Gastrocnemius medialis (tissue), 4 donors: Measurements from ENCODE around the gene LSAMP. TPM values are rescaled to one million over a fixed set of nuclear protein-coding genes. Genes with fewer than 3 reads are reported as not detected.

Experiments
- ATAC-seq, 2 donors: fragments of 150-250 bp; one replicate each; pipeline ENCODE4 v1.9.1; 2016
- DNase-seq, 2 donors: peaks; one replicate each; pipeline ENCODE4 v3.0.0-alpha.2; 2019
- H3K27ac ChIP-seq, 4 donors: fragments of 200-600 bp; sonication (generic); 1 replicate in 1 of 4; 2 replicates in 3 of 4; pipeline ENCODE4 v1.5.1; 2016 to 2018; ENCODE audit warnings: mild to moderate bottlenecking in 2 of 4, moderate library complexity in 1 of 4
- H3K27me3 ChIP-seq, 3 donors: fragments of 200-600 bp; sonication (generic) in 2 of 3; 1 replicate in 1 of 3; 2 replicates in 2 of 3; pipeline versions ENCODE4 v1.5.1 to v1.6.0; 2016 to 2019; ENCODE audit warnings: mild to moderate bottlenecking in 1 of 3, moderate library complexity in 1 of 3
- H3K36me3 ChIP-seq, 2 donors: fragments of 200-600 bp; sonication (generic) in 1 of 2; one replicate each; pipeline ENCODE4 v1.5.1; 2017 to 2018
- H3K4me1 ChIP-seq, 2 donors: fragments of 200-600 bp; sonication (generic) in 1 of 2; one replicate each; pipeline ENCODE4 v1.5.1; 2016 to 2017; ENCODE audit warnings: mild to moderate bottlenecking in 2 of 2
- H3K4me3 ChIP-seq, 4 donors: fragments of 200-600 bp; sonication (generic) in 3 of 4; 1 replicate in 1 of 4; 2 replicates in 3 of 4; pipeline ENCODE4 v1.5.1; 2016 to 2019; ENCODE audit warnings: mild to moderate bottlenecking in 2 of 4
- H3K9me3 ChIP-seq, 3 donors: fragments of 200-600 bp; sonication (generic) in 2 of 3; 1 replicate in 1 of 3; 2 replicates in 2 of 3; pipeline ENCODE4 v1.5.1; 2016 to 2019
- POLR2A ChIP-seq, 2 donors: fragments of 450-650 bp; IDR thresholded peaks; one replicate each; pipeline ENCODE4 v1.6.1; 2017; ENCODE audit warnings: antibody characterized with exemption in 2 of 2, mild to moderate bottlenecking in 2 of 2, moderate library complexity in 2 of 2
- in situ Hi-C, 4 donors: fragments of 200-750 bp; cut with MboI; loops; one replicate each; pipeline versions ENCODE4 v1.15.0 to v1.8.0; 2017; ENCODE audit warnings: low sequenced_read_pairs in 4 of 4
- intact Hi-C: fragments of 100-400 bp; cut with DNase I; formaldehyde crosslinking; loops from one replicate; pipeline ENCODE4 v1.15.1; 2023; ENCODE audit warnings: low total_unique reads
- total RNA-seq, 4 donors: library from RNA; depleted of rRNA; stranded (reverse); fragments of >200 nt; gene quantifications; one replicate each; pipeline versions ENCODE4 v1.1.0 to v1.2.3, GENCODE V29; 2016
- TF ChIP-seq, protein P1 (sequence below), 5 experiments: fragments of 450-650 bp in 3 of 5; fragments of 200-600 bp in 2 of 5; sonication (generic) in 2 of 5; IDR thresholded peaks in 4 of 5; conservative IDR thresholded peaks in 1 of 5; 1 replicate in 4 of 5; 2 replicates in 1 of 5; pipeline ENCODE4 v1.5.1; 2016 to 2019; ENCODE audit warnings: antibody characterized with exemption in 5 of 5, mild to moderate bottlenecking in 3 of 5, moderate library complexity in 3 of 5

The LSAMP gene
- total RNA-seq, 4 donors from 2014 or later = 0.07 to 0.10 TPM; not detected in 2

- H3K4me3 ChIP-seq = no peak overlapping the region
- no peak for DNase-seq
- no peak for TF ChIP-seq POLR2A (IDR thresholded peaks at IDR 0.05)
- TF ChIP-seq, protein P1, sequence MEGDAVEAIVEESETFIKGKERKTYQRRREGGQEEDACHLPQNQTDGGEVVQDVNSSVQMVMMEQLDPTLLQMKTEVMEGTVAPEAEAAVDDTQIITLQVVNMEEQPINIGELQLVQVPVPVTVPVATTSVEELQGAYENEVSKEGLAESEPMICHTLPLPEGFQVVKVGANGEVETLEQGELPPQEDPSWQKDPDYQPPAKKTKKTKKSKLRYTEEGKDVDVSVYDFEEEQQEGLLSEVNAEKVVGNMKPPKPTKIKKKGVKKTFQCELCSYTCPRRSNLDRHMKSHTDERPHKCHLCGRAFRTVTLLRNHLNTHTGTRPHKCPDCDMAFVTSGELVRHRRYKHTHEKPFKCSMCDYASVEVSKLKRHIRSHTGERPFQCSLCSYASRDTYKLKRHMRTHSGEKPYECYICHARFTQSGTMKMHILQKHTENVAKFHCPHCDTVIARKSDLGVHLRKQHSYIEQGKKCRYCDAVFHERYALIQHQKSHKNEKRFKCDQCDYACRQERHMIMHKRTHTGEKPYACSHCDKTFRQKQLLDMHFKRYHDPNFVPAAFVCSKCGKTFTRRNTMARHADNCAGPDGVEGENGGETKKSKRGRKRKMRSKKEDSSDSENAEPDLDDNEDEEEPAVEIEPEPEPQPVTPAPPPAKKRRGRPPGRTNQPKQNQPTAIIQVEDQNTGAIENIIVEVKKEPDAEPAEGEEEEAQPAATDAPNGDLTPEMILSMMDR (IDR thresholded peaks at IDR 0.05 in 4 of 5, conservative IDR thresholded peaks at IDR 0.05 in 1 of 5) = no peak
- H3K9me3 ChIP-seq = no peaks in the 10 kb centered on the region
- intact Hi-C loops = no loop called here
- no peak overlapping the region for H3K27ac ChIP-seq
- H3K27me3 ChIP-seq = no peaks in the 10 kb centered on the region
- no peak for ATAC-seq
- H3K36me3 ChIP-seq = no peaks in the 10 kb centered on the region
- in situ Hi-C loops = no loop called here
- H3K4me1 ChIP-seq = no peaks in the 10 kb centered on the region
Measured at GRCh38 chr3:115871735-115872134, 573.6 kb downstream of the LSAMP start.

DNA sequence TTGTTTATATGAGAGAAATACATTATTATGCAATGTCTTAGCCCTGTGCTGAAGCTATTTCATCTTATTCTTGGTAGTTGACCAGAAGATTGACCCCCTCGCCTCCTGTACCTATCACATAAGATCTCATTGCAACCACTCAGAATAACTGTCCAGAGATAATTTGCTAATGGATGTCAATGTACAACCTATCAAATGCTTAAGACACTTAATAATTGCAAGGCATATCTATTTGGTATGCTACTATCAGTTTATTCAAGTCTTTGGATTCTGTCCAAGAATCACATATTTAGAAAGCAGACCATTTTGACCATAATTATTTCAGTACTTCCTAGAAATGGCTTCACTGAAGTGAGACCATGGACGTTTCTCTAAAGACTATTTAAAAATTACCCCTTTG, 580.4 kb downstream of the LSAMP start:
- Histone ChIP-seq H3K4me3 (no peak overlapping the region), H3K27ac (no peak overlapping the region), H3K9me3 (no peaks in the 10 kb centered on the region), H3K27me3 (no peaks in the 10 kb centered on the region), H3K36me3 (no peaks in the 10 kb centered on the region), H3K4me1 (no peaks in the 10 kb centered on the region)
- intact Hi-C loops = no loop called here
- TF ChIP-seq POLR2A (IDR thresholded peaks at IDR 0.05) = no peak
- TF ChIP-seq, protein P1 (IDR thresholded peaks at IDR 0.05 in 4 of 5, conservative IDR thresholded peaks at IDR 0.05 in 1 of 5) = no peak
- DNase-seq (no peak), ATAC-seq (no peak)
- in situ Hi-C loops = no loop called here

GRCh38 chr3:115862849-115863248, 582.4 kb downstream of the LSAMP start:
- in situ Hi-C loops (no loop called here), intact Hi-C loops (no loop called here)
- ATAC-seq = no peak
- Histone ChIP-seq H3K27ac (no peak overlapping the region), H3K9me3 (no peaks in the 10 kb centered on the region), H3K27me3 (no peaks in the 10 kb centered on the region), H3K4me1 (no peaks in the 10 kb centered on the region), H3K36me3 (no peaks in the 10 kb centered on the region), H3K4me3 (no peak overlapping the region)
- no peak for TF ChIP-seq POLR2A (IDR thresholded peaks at IDR 0.05)
- TF ChIP-seq, protein P1 (IDR thresholded peaks at IDR 0.05 in 4 of 5, conservative IDR thresholded peaks at IDR 0.05 in 1 of 5) = no peak
- DNase-seq = no peak

DNA sequence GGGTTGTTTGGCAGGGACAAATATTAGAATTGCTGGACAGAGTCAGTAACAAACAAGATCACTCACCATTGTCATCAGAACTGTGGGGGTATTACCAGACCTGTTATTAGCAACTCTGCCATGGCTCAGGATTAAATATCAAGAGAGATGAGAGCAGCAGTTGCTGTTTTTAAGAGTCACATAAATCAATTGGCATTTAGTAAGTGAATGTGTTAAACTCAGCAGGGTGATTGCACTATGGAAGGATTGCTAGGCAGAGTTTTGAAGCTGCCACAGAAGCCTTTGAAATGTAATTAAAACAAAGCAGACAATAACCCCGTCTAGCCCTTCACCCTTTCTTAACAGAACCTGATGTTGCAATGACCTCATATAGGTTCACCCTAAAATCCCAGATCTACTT, 583.2 kb downstream of the LSAMP start:
- Histone ChIP-seq H3K9me3 (no peaks in the 10 kb centered on the region), H3K27me3 (no peaks in the 10 kb centered on the region), H3K36me3 (no peaks in the 10 kb centered on the region), H3K4me3 (no peak overlapping the region), H3K4me1 (no peaks in the 10 kb centered on the region), H3K27ac (no peak overlapping the region)
- DNase-seq (no peak), ATAC-seq (no peak)
- intact Hi-C loops (no loop called here), in situ Hi-C loops (no loop called here)
- TF ChIP-seq, protein P1 (IDR thresholded peaks at IDR 0.05 in 4 of 5, conservative IDR thresholded peaks at IDR 0.05 in 1 of 5) = no peak
- TF ChIP-seq POLR2A (IDR thresholded peaks at IDR 0.05) = no peak

- ATAC-seq (no peak), DNase-seq (no peak)
- in situ Hi-C loops = no loop called here
- Histone ChIP-seq H3K4me1 (no peaks in the 10 kb centered on the region), H3K27ac (no peak overlapping the region), H3K27me3 (no peaks in the 10 kb centered on the region), H3K4me3 (no peak overlapping the region), H3K9me3 (no peaks in the 10 kb centered on the region), H3K36me3 (no peaks in the 10 kb centered on the region)
- no peak for TF ChIP-seq POLR2A (IDR thresholded peaks at IDR 0.05)
- TF ChIP-seq, protein P1 (IDR thresholded peaks at IDR 0.05 in 4 of 5, conservative IDR thresholded peaks at IDR 0.05 in 1 of 5) = no peak
- intact Hi-C loops = no loop called here
Measured at GRCh38 chr3:115861166-115861733, 584.0 kb downstream of the LSAMP start.
